HG03025 (cell line): Measurements from ENCODE around the gene RAC3.

Experiments used
- ATAC-seq: cut with Tn5 transposase; IDR thresholded peaks from one replicate; pipeline ENCODE4 v1.9.1; 2021; ENCODE audit warnings: mild to moderate bottlenecking, moderate library complexity; ENCODE audit not compliant: unreplicated experiment, low FRiP score

Gene RAC3

GRCh38 chr17:82031303-82031884, at the start of gene RAC3:
Gene RAC3, plus strand, starts transcription at chr17:82031678. Its CDS starts 84 bp downstream, at chr17:82031762.
- ATAC-seq, result no peak

GRCh38 chr17:81983011-81983638, 48.4 kb upstream of the RAC3 start:
- ATAC-seq, result no peak

- no peak for ATAC-seq
These were observed 47.7 kb upstream of the RAC3 start for GRCh38 chr17:81983639-81984373.

- no peak for ATAC-seq
These were observed 46.6 kb upstream of the RAC3 start for GRCh38 chr17:81984773-81985410.

GRCh38 chr17:81986606-81987005, 44.9 kb upstream of the RAC3 start:
- no peak for ATAC-seq

GRCh38 chr17:81987161-81987770, 44.2 kb upstream of the RAC3 start:
- ATAC-seq, result no peak

- ATAC-seq, result no peak
These were observed 40.4 kb upstream of the RAC3 start for GRCh38 chr17:81990836-81991683.

- no peak for ATAC-seq
These were observed 39.7 kb upstream of the RAC3 start for GRCh38 chr17:81991684-81992305.

GRCh38 chr17:81992306-81993102, 39.0 kb upstream of the RAC3 start:
- ATAC-seq, result no peak

- ATAC-seq, result no peak
These were observed 37.5 kb upstream of the RAC3 start for GRCh38 chr17:81993729-81994592.

GRCh38 chr17:81994593-81995462, 36.6 kb upstream of the RAC3 start:
- ATAC-seq, result no peak

- ATAC-seq, result no peak
These were observed 35.8 kb upstream of the RAC3 start for GRCh38 chr17:81995463-81996231.

GRCh38 chr17:81996232-81996756, 35.2 kb upstream of the RAC3 start:
- no peak for ATAC-seq

- ATAC-seq, result no peak
These were observed 34.6 kb upstream of the RAC3 start for GRCh38 chr17:81996757-81997441.

- ATAC-seq, result no peak
These were observed 33.3 kb upstream of the RAC3 start for GRCh38 chr17:81998212-81998611.
